HepG2 (cell line): ENCODE data around the gene CHST10. TPM values are rescaled to one million over a fixed set of nuclear protein-coding genes. Genes with fewer than 3 reads are reported as not detected.
"Not testable (repeated sequence)": the region's sequence is repeated elsewhere in the genome, so short reads cannot be mapped to it uniquely, and the experiment has no call there.

Source experiments
- ATAC-seq: fragments of 200-7000 bp; cut with Tn5 transposase; 3 replicates; pipeline ENCODE4 v1.9.1; 2020; ENCODE audit warnings: mild to moderate bottlenecking, moderate library complexity
- BruUV-seq: library from RNA; stranded (reverse); fragments of 400-500 nt; replicated peaks from 2 replicates; lab custom pipeline; 2021; lab: Mats Ljungman, UMichigan
- CTCF ChIA-PET: fragments of 300-600 bp; formaldehyde crosslinking; extraction: SDS; loops from one replicate; lab custom pipeline; 2021; ENCODE audit warnings: low total read pairs, inconsistent platforms, low intra/inter-chr PET ratio; lab: Yijun Ruan, JAX
- POLR2A ChIA-PET: fragments of 350-600 bp; sonication (Branson Sonifier 250); formaldehyde crosslinking; loops from one replicate; lab custom pipeline; 2020; ENCODE audit warnings: antibody characterized with exemption, inconsistent platforms; lab: Yijun Ruan, JAX
- DNase-seq: peaks from one replicate; pipeline ENCODE4 v3.0.0-alpha.2; 2015; ENCODE audit warnings: low spot score
- FAIRE-seq: peaks from 3 replicates; lab custom pipeline; 2011; peaks lifted over from hg19 to GRCh38; lab: Jason Lieb, UNC
- H2AFZ ChIP-seq: one replicate; pipeline ENCODE4 v1.6.1; 2011; ENCODE audit warnings: low read length, inconsistent platforms
- H3K27ac ChIP-seq: fragments of 300-600 bp; 3 replicates; pipeline ENCODE4 v1.8.0; 2011; ENCODE audit warnings: mixed run types, mild to moderate bottlenecking, mixed read lengths, low read length, inconsistent platforms; ENCODE audit not compliant: insufficient read depth; ENCODE audit errors: extremely low read length
- H3K27me3 ChIP-seq, 2 experiments: fragments of 200-600 bp in 1 of 2; 2 replicates in 1 of 2; 3 replicates in 1 of 2; pipeline versions ENCODE4 v1.6.0 to v1.8.0; 2011; ENCODE audit warnings: low read length in 2 of 2, mild to moderate bottlenecking in 2 of 2, moderate library complexity in 2 of 2, inconsistent platforms in 1 of 2; ENCODE audit not compliant: insufficient read depth in 2 of 2, control insufficient read depth in 1 of 2
- H3K36me3 ChIP-seq, 2 experiments: fragments of 200-600 bp in 1 of 2; replicated peaks in 1 of 2; 2 replicates in 1 of 2; 3 replicates in 1 of 2; pipeline versions ENCODE4 v1.5.1 to v1.8.0; 2011; ENCODE audit warnings: low read length in 2 of 2, inconsistent platforms in 1 of 2; ENCODE audit not compliant: insufficient read depth in 2 of 2, control insufficient read depth in 1 of 2
- H3K4me1 ChIP-seq: 2 replicates; pipeline ENCODE4 v1.5.1; 2012; ENCODE audit warnings: low read length, inconsistent platforms; ENCODE audit not compliant: insufficient read depth
- H3K4me2 ChIP-seq: 2 replicates; pipeline ENCODE4 v1.6.0; 2011; ENCODE audit warnings: low read depth, low read length, inconsistent platforms
- H3K4me3 ChIP-seq, 3 experiments: fragments of 200-600 bp in 1 of 3; sonication (generic), shearing (Covaris generic) in 1 of 3; replicated peaks in 1 of 3; 2 replicates each; pipeline ENCODE4 v1.5.1; 2011 to 2016; ENCODE audit warnings: low read length in 3 of 3, inconsistent platforms in 2 of 3, low read depth in 2 of 3, mild to moderate bottlenecking in 2 of 3, control low read depth in 1 of 3, mixed read lengths in 1 of 3; ENCODE audit not compliant: insufficient read depth in 1 of 3
- H3K79me2 ChIP-seq: one replicate; pipeline ENCODE4 v1.6.1; 2011; ENCODE audit warnings: low read length, inconsistent platforms; ENCODE audit not compliant: insufficient read depth
- H3K9ac ChIP-seq: 2 replicates; pipeline ENCODE4 v1.6.0; 2011; ENCODE audit warnings: mild to moderate bottlenecking, low read depth, low read length, inconsistent platforms; ENCODE audit not compliant: insufficient read depth
- H3K9me3 ChIP-seq: 2 replicates; pipeline ENCODE4 v1.5.1; 2012; ENCODE audit warnings: mild to moderate bottlenecking, low read length
- H4K20me1 ChIP-seq: 2 replicates; pipeline ENCODE4 v1.6.0; 2011; ENCODE audit warnings: inconsistent platforms, mild to moderate bottlenecking, low read length, moderate library complexity; ENCODE audit not compliant: insufficient read depth
- ZFP36 ChIP-seq: fragments of 150-350 bp; IDR thresholded peaks from 2 replicates; pipeline ENCODE4 v1.6.1; 2018; ENCODE audit warnings: borderline replicate concordance, low read length, low read depth; ENCODE audit not compliant: partially characterized antibody
- in situ Hi-C: cut with HindIII; loops from 2 replicates; pipeline ENCODE4 v1.10.0; 2017; ENCODE audit warnings: low pct_unique_long_range_greater_than_20kb; ENCODE audit not compliant: extremely low pct_ligation_motif_present
- intact Hi-C: fragments of 100-400 bp; cut with micrococcal nuclease; formaldehyde crosslinking; loops from one replicate; pipeline ENCODE4 v1.10.0; 2022; ENCODE audit not compliant: unreplicated experiment
- polyA plus RNA-seq, 8 experiments: library from polyadenylated mRNA; depleted of rRNA in 3 of 8; stranded (reverse) in 7 of 8; unstranded in 1 of 8; fragments of >200 nt; fragmentation: Illumina TruSeq in 4 of 8; extraction: Trizol in 4 of 8; gene quantifications; 2 replicates each; pipeline versions ENCODE4 v1.2.1 to v1.2.3, GENCODE V29; 2011 to 2016; ENCODE audit warnings: low read depth in 4 of 8, missing spikeins in 1 of 8, mixed read lengths in 1 of 8; ENCODE audit not compliant: insufficient read depth in 1 of 8
- total RNA-seq, 5 experiments: library from RNA; depleted of rRNA; stranded (reverse); fragments of >200 nt; fragmentation: Illumina TruSeq; extraction: Trizol; gene quantifications; 2 replicates each; pipeline ENCODE4 v1.2.3, GENCODE V29; 2016; ENCODE audit warnings: low read depth in 1 of 5
- TF ChIP-seq, protein P1 (sequence below): sonication (generic); formaldehyde crosslinking; IDR thresholded peaks from 2 replicates; pipeline ENCODE4 v1.4.0; 2020; ENCODE audit warnings: mild to moderate bottlenecking, missing genetic modification reagents, borderline replicate concordance
- TF ChIP-seq, protein P2 (sequence below): IDR thresholded peaks from 2 replicates; pipeline ENCODE4 v1.6.1; 2012; ENCODE audit warnings: low read length, improper control_type of control experiment

The CHST10 gene
- total and polyA plus RNA-seq, 2 of the 13 experiments (the other 11 are each of a cell fraction or from before 2014, with no cell fraction given) = 10.5 to 14.2 TPM

DNA sequence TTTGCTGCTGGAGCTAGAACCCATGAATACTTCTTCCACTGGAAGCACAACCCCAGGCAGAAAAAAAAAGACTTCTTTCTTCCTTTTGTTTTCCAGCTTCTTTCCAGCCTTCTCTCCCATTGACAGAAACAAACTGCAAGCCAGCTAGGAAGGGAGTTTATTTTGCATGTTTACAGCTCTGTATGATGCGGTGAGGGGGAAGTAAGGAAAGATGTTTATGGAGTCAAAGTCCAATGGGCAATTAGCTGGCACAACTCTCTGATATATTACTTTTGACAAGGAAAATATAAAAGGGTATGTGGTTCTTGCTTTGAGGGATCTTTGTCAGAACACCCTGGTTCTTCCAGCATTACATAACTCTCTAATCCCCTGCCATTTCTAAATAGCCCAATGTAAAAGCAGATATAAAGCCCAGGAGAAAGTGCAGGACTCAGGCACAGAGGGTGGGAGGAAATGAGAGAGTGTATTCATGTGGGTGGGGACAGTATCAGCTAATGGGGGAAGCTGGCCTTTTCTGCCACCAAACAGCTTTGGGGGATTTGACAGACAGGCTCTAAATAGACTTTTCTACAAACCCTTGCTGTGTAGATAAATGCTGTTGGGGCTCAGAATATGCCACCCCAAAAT is 43.5 kb upstream of the CHST10 start (continued):
- TF ChIP-seq, protein P1, sequence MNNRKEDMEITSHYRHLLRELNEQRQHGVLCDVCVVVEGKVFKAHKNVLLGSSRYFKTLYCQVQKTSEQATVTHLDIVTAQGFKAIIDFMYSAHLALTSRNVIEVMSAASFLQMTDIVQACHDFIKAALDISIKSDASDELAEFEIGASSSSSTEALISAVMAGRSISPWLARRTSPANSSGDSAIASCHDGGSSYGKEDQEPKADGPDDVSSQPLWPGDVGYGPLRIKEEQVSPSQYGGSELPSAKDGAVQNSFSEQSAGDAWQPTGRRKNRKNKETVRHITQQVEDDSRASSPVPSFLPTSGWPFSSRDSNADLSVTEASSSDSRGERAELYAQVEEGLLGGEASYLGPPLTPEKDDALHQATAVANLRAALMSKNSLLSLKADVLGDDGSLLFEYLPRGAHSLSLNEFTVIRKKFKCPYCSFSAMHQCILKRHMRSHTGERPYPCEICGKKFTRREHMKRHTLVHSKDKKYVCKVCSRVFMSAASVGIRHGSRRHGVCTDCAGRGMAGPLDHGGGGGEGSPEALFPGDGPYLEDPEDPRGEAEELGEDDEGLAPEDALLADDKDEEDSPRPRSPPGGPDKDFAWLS = no peak

DNA sequence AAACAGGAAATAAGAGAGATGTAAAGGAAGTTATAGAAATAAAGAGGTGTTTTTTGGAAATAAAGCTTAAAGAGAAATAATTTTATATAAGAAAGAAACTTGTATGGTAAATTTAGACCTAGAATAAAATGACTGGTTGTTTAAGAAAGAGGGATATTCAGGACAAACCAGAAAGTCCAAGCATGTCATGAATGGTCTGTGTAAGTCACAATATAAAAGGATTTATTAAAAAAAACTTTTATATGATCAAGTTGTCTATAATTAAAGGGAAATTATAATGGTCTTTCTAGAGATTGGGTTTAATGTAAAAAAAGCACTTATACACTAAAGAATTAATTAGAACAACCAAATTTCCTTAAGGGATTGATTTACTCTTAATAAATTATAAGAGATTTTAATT is 38.9 kb upstream of the CHST10 start:
- H4K20me1 ChIP-seq, POLR2A ChIA-PET, H3K27ac ChIP-seq, H3K4me1 ChIP-seq, H3K79me2 ChIP-seq, H3K9ac ChIP-seq, H3K27me3 ChIP-seq, FAIRE-seq, intact Hi-C loops, H3K4me2 ChIP-seq, H3K36me3 ChIP-seq, H2AFZ ChIP-seq, CTCF ChIA-PET, H3K4me3 ChIP-seq, in situ Hi-C loops, DNase-seq, BruUV-seq, ATAC-seq: not testable (repeated sequence)
- peaks cover 40% of the 10 kb centered on the region for H3K9me3 ChIP-seq
- TF ChIP-seq ZFP36 = peak; percentile 88
- TF ChIP-seq, protein P2, sequence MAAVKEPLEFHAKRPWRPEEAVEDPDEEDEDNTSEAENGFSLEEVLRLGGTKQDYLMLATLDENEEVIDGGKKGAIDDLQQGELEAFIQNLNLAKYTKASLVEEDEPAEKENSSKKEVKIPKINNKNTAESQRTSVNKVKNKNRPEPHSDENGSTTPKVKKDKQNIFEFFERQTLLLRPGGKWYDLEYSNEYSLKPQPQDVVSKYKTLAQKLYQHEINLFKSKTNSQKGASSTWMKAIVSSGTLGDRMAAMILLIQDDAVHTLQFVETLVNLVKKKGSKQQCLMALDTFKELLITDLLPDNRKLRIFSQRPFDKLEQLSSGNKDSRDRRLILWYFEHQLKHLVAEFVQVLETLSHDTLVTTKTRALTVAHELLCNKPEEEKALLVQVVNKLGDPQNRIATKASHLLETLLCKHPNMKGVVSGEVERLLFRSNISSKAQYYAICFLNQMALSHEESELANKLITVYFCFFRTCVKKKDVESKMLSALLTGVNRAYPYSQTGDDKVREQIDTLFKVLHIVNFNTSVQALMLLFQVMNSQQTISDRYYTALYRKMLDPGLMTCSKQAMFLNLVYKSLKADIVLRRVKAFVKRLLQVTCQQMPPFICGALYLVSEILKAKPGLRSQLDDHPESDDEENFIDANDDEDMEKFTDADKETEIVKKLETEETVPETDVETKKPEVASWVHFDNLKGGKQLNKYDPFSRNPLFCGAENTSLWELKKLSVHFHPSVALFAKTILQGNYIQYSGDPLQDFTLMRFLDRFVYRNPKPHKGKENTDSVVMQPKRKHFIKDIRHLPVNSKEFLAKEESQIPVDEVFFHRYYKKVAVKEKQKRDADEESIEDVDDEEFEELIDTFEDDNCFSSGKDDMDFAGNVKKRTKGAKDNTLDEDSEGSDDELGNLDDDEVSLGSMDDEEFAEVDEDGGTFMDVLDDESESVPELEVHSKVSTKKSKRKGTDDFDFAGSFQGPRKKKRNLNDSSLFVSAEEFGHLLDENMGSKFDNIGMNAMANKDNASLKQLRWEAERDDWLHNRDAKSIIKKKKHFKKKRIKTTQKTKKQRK = 0 out of 2 replicates have a peak, but pooled peaks have one; percentile 30
